GM18870 (cell line): ENCODE data around the gene RIN3.

Experiments used
- ATAC-seq: cut with Tn5 transposase; IDR thresholded peaks from one replicate; pipeline ENCODE4 v1.9.1; 2021; ENCODE audit warnings: moderate library complexity; ENCODE audit not compliant: unreplicated experiment

RIN3 gene

GRCh38 chr14:92595267-92595666 is 81.7 kb downstream of the RIN3 start:
- no peak for ATAC-seq

DNA sequence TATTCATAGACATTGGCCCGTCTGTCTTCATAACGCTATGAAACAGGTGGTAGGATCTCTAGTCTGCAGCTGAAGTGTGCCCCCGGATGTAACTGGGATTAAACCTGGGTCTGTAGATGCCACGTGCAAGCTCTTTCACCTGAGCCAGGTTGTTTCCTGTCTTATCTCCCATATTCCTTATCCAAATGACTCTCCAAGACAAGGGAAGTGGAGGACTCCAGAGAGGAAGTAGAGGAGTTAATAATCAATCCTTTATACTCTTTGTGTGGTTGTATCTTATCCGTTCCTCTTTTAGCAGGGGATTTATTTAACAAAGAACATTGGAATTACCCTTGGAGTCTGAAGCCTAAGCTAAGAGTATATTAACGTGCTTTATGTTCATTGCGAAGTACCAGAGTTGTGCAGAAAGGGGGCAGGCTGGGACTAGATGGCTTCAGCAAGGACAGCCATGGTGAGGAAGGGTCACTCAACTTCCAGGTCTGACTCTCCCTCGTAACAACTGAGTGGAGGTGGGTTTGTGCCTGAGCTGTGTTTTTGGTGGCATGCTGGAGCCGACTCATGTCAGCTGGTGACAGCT is 82.8 kb downstream of the RIN3 start:
- ATAC-seq = no peak

DNA sequence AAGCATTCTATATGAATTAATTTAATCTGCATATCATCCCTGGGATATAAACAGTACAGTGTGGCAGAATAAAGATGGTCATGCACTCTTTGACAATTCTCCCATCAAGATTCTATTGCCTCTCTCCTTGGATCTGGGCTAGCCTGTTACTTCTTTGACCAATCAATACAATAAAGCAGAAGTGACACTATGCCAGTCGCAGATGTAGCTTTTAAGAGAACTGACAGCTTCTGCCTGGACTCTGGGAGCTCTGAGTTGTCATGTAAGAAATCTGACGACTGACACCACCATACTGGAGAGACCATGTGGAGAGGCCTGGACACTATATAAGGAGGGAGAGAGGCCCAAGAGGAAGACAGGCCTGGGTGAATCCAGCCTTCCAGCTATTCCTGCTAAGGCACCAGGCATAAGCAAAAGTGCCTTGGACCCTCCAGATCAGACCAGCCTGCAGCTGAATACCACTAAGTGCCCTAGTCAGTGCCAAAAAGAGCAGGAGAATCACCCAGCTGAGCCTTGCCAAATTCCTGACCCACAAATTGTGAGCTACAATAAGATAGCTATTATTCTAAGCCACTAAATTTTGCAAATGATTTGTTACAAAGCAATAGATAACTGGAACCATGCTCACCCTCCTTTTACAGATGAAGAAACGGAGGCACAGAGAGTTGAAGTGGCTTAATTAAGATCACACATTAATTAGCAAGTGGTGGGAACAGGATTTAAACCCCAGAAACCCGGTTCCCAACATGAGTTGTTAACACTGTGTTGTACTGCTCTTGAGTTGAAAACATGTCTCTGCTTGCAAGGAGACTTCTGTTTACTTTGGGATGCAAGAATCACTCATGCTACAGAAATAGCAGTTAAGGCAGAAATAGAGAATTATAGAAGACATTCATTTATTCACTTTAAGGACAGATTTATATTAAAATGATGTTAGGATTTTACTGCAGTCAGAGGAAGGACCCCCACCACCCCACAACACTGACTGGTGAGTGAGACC is 84.6 kb downstream of the RIN3 start:
- ATAC-seq = no peak

GRCh38 chr14:92599811-92600210 is 86.2 kb downstream of the RIN3 start:
- no peak for ATAC-seq

DNA sequence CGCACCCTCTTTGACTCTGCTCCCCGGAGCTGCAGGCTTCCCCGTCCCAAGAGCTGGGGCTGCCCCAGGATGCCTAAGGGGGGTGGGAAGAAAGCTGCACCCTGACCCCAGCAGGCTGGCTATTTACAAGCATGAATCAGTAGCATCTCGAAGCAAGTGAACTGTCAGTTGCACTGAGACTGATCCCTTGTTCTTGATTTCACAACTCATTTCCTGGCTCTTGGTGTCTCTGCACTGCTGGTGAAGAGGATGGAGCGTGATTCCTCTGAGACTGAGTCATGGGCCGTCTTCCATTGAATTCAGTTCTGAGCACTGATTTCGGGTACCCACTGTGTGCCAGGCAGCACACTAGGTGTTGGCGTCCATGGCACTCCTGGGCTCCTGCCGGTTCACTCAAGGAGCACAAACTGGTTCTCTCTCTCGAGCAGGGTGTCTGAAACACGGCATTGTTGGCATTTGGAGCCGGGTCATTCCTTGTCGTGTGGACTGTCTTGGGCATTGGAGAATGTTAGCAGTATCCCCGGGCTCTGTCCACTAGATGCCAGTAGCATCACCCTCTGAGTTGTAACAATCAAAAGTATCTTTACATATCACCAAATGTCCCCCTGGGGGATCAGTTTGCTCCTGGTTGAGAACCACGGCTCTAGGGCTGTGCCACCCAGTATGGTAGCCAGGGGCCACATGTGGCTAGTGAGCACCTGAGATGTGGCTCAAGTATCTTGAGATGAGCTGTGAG is 86.9 kb downstream of the RIN3 start:
- ATAC-seq = no peak

GRCh38 chr14:92601131-92601710 is 87.6 kb downstream of the RIN3 start:
- no peak for ATAC-seq

DNA sequence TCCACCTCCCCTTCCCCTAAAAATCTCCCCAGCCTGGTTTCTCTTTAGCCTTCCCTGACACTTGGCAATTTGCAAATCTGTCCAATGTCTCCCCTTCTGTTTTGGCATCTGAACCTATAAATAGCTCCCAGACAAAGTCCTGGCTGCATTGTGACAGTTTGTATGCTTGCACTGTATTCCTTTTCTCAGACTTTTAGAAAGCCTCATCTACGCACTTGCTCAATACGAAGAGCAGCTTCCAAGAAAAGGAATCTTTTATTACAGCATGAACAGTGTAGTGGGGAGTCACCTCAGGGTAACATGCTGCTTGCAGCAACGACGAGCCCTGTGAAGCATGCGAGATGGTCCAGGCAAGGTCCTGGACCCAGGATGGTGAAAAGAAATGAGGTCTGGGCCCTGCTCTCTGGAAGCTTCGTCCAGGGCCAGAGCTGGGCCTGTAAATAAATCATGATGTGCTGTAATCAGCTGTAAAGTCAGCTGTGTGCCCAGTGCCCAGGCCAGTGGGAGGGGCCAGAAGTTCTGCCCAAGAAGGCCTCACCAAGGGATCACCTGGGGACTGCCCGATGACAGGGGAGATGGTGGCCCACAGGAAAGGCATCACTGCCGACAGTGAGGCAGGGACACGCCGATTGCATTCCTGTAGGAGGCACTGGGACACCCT is 88.3 kb downstream of the RIN3 start:
- no peak for ATAC-seq

- no peak for ATAC-seq
Measured at GRCh38 chr14:92603309-92604242, 90.0 kb downstream of the RIN3 start.

DNA sequence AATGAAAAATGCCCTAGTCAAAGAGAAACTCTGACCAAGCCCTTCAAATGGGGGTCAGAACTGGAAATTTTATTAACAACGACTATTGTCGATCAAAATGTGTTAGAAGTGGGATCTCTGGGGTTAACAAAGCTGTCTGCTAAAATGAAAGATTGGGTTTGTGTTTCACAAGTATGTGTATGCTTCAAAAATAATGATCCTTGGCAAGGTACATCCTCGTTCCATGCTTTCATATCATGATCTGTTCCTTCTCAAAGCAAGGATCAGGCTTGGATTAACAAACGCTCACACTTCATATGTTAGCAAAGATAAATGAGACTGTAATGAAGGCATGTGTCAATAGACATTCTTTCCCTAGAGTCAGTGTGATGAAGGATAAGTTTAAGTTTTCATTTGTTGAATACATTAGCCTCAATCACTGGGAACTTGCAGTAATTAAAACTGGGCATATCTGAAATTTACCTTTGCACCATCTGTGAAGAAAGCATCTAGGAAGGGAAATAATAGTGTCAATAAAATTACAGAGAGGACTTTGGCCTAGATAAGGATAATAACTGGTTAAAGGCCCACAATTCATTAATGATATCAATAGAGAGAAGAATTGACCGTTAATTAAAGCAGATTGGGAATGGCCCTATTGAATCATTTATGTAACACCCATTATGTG is 91.8 kb downstream of the RIN3 start:
- no peak for ATAC-seq

DNA sequence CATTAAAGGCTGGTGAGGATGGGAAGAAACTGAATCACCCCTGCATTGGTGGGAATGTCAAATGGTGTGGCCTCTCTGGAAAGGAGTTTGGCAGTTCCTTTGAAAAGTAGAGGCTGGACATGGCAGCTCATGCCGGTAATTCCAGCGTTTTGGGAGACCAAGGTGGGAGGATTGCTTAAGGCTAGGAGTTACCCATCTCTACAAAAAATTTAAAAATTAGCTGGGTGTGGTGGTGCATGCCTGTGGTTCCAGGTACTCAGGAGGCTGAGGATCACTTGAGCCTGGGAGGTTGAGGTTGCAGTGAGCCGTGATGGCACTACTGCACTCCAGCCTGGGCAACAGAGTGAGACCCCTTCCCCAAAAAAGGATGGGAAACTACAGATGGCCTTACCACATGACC is 93.7 kb downstream of the RIN3 start:
- no peak for ATAC-seq

DNA sequence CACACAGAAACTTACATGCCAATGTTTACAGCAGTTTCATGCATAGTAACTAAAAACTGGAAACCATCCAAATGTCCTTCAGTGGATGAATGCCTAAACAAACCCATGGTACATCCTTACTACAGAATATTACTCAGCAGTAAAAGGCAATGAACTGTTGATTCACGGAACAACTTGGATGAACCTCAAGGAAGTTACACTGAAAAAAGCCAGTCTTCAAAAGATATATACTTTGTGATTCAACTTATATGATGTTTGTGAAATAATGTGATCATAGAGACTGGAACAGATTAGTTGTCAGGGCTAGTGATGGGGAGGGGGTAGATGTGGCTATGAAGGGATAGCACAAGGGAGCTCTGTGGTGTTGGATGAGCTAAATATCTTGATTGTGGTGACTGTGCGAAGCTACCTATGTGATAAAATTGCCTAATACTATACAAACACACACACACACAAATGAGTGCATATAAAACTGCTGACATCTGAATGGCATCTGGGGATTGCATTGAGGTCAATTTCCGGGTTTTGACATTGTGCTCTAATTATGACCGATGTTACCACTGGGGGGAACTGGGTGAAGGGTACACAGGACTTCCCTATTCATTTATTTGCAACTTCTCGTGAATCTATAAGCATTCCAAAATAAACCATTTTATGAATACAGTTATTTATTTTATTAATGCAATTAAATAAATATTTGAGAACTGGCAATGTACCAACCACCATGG is 94.3 kb downstream of the RIN3 start:
- no peak for ATAC-seq

- ATAC-seq = no peak
Measured at GRCh38 chr14:92609955-92610354, 96.4 kb downstream of the RIN3 start.

GRCh38 chr14:92610849-92611271 is 97.3 kb downstream of the RIN3 start:
- ATAC-seq = no peak

DNA sequence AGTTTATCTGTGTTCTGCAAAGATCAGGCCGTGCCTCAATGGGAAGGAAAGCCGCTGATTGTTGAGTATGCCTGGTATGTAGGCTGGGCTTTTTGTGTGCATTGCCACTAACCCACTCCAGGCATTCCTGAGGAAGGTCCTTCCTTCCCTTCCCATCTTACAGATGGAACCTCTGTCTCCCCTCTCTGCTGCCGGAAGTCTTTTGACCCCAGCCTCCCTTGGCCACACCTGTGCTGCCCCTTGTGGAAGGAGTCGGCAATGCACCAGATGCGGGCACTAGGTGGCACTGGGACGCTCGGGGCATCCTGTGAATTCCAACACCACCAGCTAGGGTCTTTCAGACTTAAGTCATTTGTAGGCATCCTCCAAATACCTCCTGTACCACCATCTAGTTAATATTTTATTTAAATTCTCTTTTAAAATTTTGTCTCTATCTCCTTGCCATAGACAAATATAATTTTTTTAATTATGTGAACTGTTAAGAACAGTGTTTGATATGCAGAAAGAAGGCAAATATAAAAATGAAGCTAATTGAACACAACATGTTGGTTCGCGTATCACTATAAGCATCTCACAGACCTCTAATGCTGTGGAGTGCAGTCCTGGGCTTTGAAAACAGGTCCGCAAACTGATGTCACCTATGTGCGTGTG is 99.6 kb downstream of the RIN3 start:
- no peak for ATAC-seq

DNA sequence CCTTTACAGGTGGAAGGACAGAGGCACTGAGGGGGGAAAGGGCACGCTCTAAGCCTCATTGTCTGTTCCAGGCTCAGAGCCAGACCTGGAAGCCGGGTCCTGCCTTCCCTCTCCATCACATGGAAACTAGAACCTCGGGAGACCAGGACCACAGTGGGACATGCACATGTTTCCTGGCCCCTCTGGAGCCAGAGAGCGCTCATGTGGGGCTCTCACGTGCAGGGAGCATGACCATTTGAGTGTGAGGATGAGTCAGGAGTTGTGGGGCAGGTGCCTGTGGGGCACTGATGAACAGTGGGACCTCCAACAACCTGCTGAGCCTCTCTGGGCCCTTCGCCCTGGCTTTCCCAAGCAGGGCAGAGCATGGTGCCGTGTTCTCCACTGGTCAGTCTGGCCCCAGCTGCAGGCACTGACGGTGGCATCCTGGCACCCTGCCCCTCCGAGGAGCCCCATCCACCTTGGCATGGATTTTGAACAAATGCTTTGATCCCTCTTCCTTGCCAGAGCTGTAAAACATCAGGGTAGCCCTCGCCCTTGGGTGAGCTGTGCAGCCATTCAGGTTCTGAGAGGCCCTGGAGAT is 100.2 kb downstream of the RIN3 start:
- no peak for ATAC-seq

DNA sequence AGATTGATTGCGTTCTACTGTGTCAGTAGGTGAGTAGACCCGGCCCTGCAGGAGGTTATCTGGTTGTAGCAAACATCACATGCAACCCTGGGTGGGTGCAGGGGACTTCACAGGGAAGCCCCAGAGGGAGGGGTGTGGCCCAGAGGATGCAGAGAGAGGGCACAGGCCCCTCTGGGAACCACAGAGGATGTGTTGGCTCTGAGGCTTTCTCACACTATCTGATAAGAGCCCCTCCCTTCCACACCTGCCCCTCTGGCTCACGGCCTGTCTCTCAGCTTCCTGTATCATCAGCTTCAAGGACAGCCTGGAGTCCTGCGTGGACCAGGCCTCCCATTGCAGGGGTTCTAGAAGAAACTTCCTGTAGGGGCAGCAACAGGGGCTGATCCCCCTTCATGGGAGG is 101.9 kb downstream of the RIN3 start:
- ATAC-seq = peak; percentile 66

DNA sequence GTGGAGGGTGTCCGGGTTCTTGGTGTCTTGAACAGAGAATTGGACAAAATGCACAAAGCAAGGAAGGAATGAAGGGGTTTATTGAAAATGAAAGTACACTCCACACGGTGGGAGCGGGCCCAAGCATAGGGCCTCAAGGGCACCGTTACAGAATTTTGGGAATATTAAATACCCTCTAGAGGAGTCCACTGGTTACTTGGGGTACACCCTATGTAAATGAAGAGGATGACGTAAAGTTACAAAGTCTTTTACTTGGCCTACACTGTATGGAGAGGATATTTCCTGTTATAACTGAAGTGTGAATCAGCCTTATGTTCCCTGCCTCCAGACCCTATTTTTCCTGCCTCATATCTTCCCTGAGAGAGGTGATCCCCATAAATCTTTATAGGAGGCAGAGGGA is 102.6 kb downstream of the RIN3 start:
- ATAC-seq = no peak

- no peak for ATAC-seq
Measured at GRCh38 chr14:92617581-92617980, 104.0 kb downstream of the RIN3 start.
